ENCODE measurements around the gene PSMD1.

GRCh38 chr2:231182513-231182899, 125.8 kb downstream of the PSMD1 start:
- TF ChIP-seq CTCF (IDR thresholded peaks at IDR 0.05; ENCODE audit: borderline replicate concordance, extremely low read depth, low read length, poor library complexity, severe bottlenecking) (no peak), EZH2 (IDR thresholded peaks at IDR 0.05; ENCODE audit: borderline replicate concordance, low read depth, low read length, severe bottlenecking) (no peak)

Measured in DND-41 (cell line).